ENCODE results near the gene ATP9B. TPM values are rescaled to one million over a fixed set of nuclear protein-coding genes. Genes with fewer than 3 reads are reported as not detected.

Gene ATP9B
- total and polyA plus RNA-seq, 2 donors from 2014 or later, result 10.0 to 48.2 TPM

DNA sequence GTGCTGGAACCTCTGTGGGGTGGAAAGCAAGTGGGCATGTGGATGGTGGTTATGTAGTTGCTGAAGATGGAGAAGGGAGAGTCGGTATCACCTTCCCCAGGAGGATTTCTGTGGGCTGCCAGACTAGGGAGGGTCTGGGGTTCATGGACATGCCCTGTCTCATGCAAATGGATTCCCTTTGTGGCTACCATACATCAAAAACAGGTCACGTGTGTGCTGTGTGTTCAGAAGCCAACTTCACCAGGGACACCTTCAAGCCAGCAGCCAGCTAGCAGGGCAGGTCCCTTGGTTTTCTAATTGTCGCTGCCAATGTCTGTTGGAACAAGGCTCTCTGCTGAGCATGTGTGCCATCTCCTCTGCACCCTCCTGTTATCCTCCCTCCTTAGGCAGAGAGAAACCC, 155.2 kb downstream of the ATP9B start:
- no peak for FAIRE-seq
- H3K9ac ChIP-seq (ENCODE audit: low read length in 3 of 3), result no peak overlapping the region
- intact Hi-C loops (cut with DNase I), result no loop called here

DNA sequence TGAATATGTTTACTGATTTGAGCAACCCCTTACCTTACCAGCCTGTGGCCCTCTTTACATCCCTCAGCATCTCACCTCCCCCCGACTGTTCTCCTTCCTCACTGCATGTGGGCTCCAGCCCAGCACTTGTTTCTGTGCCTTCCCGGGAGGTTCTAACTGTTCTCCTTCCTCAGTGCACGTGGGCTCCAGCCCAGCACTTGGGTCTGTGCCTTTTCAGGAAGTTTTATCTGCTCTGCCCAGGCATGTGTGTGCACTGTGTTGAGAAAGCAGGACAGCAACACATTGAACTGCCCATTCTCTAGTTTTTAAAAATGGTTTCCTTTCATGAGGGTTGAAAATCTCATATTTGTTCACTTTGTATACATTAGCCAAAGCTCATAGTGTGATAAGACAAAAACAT, 158.4 kb downstream of the ATP9B start:
- FAIRE-seq, result no peak
- no peaks in the 10 kb centered on the region for H3K36me3 ChIP-seq (ENCODE audit: control insufficient read depth in 2 of 3, insufficient read depth in 3 of 3, low read length in 3 of 3)
- intact Hi-C loops (cut with DNase I), result no loop called here
- no peak overlapping the region for H3K27ac ChIP-seq (ENCODE audit: low read depth in 2 of 2, low read length in 2 of 2)
- no peak overlapping the region for H3K4me3 ChIP-seq (ENCODE audit: low read length in 3 of 3)
- no peaks in the 10 kb centered on the region for H3K4me1 ChIP-seq (ENCODE audit: control insufficient read depth in 2 of 3, insufficient read depth in 2 of 3, low read depth in 1 of 3, low read length in 3 of 3)
- no peak for DNase-seq
- TF ChIP-seq, protein P1, sequence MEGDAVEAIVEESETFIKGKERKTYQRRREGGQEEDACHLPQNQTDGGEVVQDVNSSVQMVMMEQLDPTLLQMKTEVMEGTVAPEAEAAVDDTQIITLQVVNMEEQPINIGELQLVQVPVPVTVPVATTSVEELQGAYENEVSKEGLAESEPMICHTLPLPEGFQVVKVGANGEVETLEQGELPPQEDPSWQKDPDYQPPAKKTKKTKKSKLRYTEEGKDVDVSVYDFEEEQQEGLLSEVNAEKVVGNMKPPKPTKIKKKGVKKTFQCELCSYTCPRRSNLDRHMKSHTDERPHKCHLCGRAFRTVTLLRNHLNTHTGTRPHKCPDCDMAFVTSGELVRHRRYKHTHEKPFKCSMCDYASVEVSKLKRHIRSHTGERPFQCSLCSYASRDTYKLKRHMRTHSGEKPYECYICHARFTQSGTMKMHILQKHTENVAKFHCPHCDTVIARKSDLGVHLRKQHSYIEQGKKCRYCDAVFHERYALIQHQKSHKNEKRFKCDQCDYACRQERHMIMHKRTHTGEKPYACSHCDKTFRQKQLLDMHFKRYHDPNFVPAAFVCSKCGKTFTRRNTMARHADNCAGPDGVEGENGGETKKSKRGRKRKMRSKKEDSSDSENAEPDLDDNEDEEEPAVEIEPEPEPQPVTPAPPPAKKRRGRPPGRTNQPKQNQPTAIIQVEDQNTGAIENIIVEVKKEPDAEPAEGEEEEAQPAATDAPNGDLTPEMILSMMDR (IDR thresholded peaks at IDR 0.05; ENCODE audit: borderline replicate concordance, extremely low read depth, insufficient read depth), result no peak
- H3K9ac ChIP-seq (ENCODE audit: low read length in 3 of 3), result no peak overlapping the region
- H3K9me3 ChIP-seq (ENCODE audit: control insufficient read depth in 2 of 3, insufficient read depth in 1 of 3, low read length in 3 of 3), result no peaks in the 10 kb centered on the region
- H3K27me3 ChIP-seq (ENCODE audit: control insufficient read depth, insufficient read depth, low read length), result no peaks in the 10 kb centered on the region

More for the DNA sequence above, 155.2 kb downstream of the ATP9B start:
- Histone ChIP-seq H3K4me1 (ENCODE audit: control insufficient read depth in 2 of 3, insufficient read depth in 2 of 3, low read depth in 1 of 3, low read length in 3 of 3) (no peaks in the 10 kb centered on the region), H3K36me3 (ENCODE audit: control insufficient read depth in 2 of 3, insufficient read depth in 3 of 3, low read length in 3 of 3) (no peaks in the 10 kb centered on the region), H3K27ac (ENCODE audit: low read depth in 2 of 2, low read length in 2 of 2) (no peak overlapping the region), H3K4me3 (ENCODE audit: low read length in 3 of 3) (no peak overlapping the region), H3K9me3 (ENCODE audit: control insufficient read depth in 2 of 3, insufficient read depth in 1 of 3, low read length in 3 of 3) (no peaks in the 10 kb centered on the region), H3K27me3 (ENCODE audit: control insufficient read depth, insufficient read depth, low read length) (no peaks in the 10 kb centered on the region)
- TF ChIP-seq, protein P1 (IDR thresholded peaks at IDR 0.05; ENCODE audit: borderline replicate concordance, extremely low read depth, insufficient read depth), result no peak
- DNase-seq, result no peak

DNA sequence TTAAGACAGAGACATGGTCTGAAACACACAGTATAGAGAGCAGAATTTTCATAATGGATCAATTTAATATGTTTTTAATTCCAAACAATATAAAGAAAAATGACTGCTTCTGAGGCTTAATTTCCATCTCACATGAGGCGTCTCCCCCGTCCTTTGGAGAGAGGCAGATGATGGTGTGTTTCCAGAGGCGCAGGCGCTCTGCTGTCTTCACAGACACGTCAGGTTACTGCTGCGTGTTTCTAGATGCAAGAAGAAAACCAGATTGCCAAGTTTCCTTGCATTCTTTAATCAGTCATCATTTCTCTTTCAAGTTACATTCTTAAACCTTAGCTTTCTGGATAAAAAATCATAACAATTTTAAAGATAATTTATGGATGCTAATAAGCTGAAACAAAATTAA, 160.2 kb downstream of the ATP9B start:
- Histone ChIP-seq H3K27me3 (ENCODE audit: control insufficient read depth, insufficient read depth, low read length) (no peaks in the 10 kb centered on the region), H3K9me3 (ENCODE audit: control insufficient read depth in 2 of 3, insufficient read depth in 1 of 3, low read length in 3 of 3) (no peaks in the 10 kb centered on the region), H3K9ac (ENCODE audit: low read length in 3 of 3) (no peak overlapping the region), H3K4me1 (ENCODE audit: control insufficient read depth in 2 of 3, insufficient read depth in 2 of 3, low read depth in 1 of 3, low read length in 3 of 3) (no peaks in the 10 kb centered on the region), H3K36me3 (ENCODE audit: control insufficient read depth in 2 of 3, insufficient read depth in 3 of 3, low read length in 3 of 3) (no peaks in the 10 kb centered on the region), H3K27ac (ENCODE audit: low read depth in 2 of 2, low read length in 2 of 2) (no peak overlapping the region), H3K4me3 (ENCODE audit: low read length in 3 of 3) (no peak overlapping the region)
- intact Hi-C loops (cut with DNase I), result no loop called here
- TF ChIP-seq, protein P1 (IDR thresholded peaks at IDR 0.05; ENCODE audit: borderline replicate concordance, extremely low read depth, insufficient read depth), result no peak
- DNase-seq, result no peak
- no peak for FAIRE-seq

DNA sequence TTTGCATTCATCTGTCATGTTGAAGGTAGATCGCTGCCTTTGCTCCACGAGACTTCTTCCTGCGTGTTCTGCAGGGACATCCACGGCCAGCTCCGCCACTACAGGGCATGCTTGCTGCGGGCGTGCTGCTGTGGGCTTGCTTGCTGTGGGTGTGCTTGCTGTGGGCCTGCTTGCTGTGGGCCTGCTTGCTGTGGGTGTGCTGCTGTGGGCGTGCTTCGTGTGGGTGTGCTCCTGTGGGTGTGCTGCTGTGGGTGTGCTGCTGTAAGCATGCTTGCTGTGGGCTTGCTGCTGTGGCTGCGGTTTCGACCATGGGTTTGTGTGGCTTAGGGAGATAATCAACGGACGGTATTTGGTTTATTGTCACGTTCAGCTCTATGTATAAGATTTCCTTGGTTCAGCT, 165.2 kb downstream of the ATP9B start:
- Histone ChIP-seq H3K27ac (ENCODE audit: low read depth in 2 of 2, low read length in 2 of 2) (no peak overlapping the region), H3K9me3 (ENCODE audit: control insufficient read depth in 2 of 3, insufficient read depth in 1 of 3, low read length in 3 of 3) (no peaks in the 10 kb centered on the region), H3K4me3 (ENCODE audit: low read length in 3 of 3) (no peak overlapping the region), H3K9ac (ENCODE audit: low read length in 3 of 3) (no peak overlapping the region), H3K27me3 (ENCODE audit: control insufficient read depth, insufficient read depth, low read length) (no peaks in the 10 kb centered on the region), H3K36me3 (ENCODE audit: control insufficient read depth in 2 of 3, insufficient read depth in 3 of 3, low read length in 3 of 3) (no peaks in the 10 kb centered on the region), H3K4me1 (ENCODE audit: control insufficient read depth in 2 of 3, insufficient read depth in 2 of 3, low read depth in 1 of 3, low read length in 3 of 3) (no peaks in the 10 kb centered on the region)
- TF ChIP-seq, protein P1 (IDR thresholded peaks at IDR 0.05; ENCODE audit: borderline replicate concordance, extremely low read depth, insufficient read depth), result no peak
- FAIRE-seq (no peak), DNase-seq (no peak)
- intact Hi-C loops (cut with DNase I), result no loop called here
